Measurements from ENCODE around the gene MPPE1.

The MPPE1 gene, protein sequence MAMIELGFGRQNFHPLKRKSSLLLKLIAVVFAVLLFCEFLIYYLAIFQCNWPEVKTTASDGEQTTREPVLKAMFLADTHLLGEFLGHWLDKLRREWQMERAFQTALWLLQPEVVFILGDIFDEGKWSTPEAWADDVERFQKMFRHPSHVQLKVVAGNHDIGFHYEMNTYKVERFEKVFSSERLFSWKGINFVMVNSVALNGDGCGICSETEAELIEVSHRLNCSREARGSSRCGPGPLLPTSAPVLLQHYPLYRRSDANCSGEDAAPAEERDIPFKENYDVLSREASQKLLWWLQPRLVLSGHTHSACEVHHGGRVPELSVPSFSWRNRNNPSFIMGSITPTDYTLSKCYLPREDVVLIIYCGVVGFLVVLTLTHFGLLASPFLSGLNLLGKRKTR

DNA sequence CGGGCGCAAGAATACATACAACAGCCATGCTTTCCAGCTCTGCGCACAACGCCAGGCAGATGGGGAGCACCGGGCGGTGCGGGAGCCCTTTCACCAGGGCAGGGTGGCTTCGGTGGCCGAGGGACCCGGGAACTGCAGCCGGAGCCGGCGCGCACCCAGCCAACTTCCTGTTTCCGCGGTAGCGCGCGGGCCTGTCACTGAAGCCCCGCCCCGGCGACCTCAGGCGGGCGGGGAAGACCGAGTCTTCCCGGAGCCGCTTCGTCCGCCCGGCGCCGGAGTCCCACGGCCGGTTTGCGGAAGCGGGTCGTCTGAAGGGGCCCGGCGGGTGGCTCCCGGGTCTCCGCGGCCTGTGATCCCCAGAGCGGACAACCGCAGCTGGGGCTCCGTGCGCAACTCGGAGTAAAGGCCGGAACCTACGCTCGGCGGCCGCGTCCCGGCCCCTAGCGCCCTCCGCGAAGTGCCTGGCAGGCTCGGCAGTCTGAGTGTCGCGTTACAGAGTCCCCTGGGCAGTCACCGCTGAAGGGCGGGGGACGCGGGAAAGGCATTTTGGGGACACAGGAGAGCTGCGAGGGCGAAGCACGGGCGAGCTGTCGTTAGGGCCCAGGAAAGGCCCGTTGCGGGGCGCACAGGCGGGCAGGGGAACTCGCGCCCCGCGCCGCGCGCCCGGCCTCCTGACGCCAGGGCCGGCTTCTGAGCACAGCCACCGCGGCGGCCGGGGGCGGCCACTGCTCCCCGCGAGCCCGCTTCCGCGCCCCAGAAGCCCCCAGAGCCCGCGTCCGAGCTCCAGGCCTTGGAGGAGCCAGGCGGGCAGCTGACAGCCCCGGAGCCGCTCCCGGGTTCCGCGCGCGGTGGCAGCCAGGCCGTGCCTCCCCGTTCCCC, at the start of gene MPPE1:
Gene MPPE1, minus strand, starts transcription at position 136 of the 879 bp plus-strand sequence. CDS start 11,053 bp downstream, outside the sequence.
- DNase-seq (ENCODE audit: low read depth), result peak; percentile 88

DNA sequence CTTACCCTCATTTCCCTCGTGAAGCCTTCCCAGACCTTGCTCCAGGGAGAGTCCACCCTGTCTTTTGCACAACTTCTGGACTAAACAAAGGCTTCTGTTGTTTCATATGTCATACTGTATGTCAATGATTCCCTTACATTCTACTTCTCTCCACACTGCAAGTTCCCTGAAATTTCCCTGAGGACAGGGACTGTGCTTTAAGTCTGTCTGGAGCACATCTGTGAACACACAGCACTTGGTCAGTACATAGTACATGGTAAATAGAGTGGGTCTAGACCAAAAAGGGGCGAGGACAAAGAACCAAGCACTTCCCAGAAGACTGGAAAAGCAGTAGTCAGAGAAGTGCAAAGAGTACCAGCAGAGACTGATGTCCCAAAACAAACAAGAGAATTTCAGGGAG, 49.5 kb upstream of the MPPE1 start:
- no peak for DNase-seq (ENCODE audit: low read depth)

DNA sequence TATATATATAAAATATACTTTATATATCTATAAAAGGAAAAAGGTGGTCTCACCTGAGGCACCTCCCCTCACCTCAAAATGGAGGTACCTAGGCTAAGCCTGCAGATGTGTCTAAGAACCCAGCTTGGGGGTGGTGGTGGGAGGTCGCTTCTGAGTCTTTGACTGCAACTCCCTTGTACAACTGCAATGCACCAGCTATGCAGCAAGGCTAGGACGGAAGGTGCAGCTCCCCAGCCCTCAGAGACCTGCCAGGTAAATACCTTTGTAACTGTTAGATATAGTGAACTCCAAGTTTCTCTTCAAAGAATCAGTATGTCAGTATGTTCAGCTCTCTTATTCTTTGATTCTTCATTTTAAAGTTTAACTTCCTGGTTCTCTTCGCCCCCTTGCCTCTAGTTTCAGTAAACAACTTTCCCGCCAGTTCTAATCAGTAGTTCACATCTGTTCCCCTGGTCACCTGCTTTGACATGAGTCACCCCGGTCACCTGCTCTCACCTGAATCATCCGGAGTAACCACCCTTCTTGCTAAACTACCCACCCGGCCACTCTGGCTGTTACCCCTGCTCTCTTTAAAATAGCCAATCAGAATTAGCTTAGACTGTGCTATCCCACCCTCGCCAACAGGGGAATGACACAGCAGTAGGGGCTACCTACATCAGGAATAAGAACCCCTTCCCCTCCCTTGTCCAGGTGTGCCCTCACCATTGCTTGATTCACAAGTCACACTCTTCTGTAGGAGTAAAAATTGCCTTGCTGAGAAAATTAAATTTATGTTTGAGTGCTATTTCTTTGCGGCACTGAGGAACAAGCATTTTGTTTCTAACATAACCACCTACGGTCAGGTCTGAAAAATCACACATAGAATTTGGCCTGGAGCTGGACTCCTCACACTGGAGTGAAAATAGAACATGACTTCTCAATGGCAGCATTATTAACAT, 48.5 kb upstream of the MPPE1 start:
- DNase-seq (ENCODE audit: low read depth), result no peak

DNA sequence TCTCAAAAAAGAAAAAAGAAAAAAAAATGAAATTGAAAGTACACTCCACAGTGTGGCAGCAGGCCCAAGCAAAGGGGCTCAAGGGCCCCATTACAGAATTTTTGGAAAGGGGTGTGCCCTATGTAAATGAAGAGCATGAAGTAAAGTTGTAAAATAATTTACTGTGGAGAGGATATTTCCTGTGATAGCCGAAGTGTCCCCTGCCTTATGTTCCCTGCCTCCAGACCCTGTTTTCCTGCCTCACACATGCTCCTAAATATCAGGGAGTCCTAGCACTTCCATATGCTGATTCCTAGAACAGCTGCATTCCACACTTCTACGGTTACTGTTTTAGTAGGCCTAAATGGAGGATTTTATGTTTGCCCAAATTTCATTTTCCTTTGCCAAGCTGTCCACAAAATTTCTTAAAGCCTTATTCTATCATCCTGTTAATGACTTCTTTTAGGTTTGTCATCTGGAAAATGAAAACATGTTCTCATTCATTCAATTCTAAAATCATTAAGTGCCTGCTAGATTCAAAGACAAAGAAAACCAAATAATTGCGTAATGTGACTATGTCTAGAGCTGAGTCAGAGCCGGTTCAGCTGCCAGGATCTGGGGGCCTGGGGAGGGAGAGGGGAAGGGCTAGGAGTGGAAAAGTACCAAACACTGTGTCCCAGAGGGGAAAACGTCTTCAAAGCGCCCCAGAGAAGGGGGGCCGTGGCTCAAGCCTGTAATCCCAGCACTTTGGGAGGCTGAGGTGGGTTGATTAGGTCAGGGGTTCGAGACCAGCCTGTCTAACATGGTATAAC, 47.3 kb upstream of the MPPE1 start:
- DNase-seq (ENCODE audit: low read depth), result peak; percentile 65

DNA sequence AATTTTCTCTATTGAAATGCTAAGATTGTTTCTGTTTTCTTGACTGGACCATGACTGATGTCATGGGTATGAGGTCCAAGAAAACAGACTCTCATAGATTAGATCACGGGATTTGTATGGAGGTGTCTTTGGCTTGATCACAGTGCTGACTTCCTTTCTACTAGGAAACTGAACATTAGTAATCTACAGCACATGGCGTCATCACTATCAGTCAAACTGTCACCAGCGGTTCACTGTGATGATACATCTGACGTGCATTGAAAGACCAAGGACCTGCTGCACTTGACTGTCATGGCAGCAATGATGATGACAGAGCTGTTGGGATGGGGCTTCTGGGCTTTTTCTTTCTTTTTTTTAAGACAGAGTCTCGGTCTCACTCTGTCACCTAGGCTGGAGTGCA, 45.0 kb upstream of the MPPE1 start:
- DNase-seq (ENCODE audit: low read depth), result no peak

DNA sequence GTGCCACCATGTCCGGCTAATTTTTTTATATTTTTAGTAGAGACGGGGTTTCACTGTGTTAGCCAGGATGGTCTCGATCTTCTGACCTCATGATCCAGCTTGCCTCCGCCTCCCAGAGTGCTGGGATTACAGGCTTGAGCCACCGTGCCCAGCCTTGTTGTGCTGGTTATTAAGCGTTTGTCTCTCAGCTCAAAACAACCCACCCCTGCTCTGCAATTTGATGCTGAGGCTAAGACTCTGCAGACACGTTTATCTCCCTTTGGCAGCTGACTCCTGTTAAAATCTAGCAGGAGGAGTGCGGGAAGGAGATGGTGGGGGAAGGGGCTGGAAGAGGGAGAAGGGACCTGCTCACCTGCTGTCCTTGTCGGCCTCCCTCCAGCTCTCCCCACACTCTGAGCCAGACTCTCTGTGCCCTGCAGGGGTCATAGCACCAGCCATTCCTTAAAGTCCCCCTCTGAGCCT, 43.3 kb upstream of the MPPE1 start:
- no peak for DNase-seq (ENCODE audit: low read depth)

- no peak for DNase-seq (ENCODE audit: low read depth)
These were observed 42.7 kb upstream of the MPPE1 start for GRCh38 chr18:11950824-11951223.

DNA sequence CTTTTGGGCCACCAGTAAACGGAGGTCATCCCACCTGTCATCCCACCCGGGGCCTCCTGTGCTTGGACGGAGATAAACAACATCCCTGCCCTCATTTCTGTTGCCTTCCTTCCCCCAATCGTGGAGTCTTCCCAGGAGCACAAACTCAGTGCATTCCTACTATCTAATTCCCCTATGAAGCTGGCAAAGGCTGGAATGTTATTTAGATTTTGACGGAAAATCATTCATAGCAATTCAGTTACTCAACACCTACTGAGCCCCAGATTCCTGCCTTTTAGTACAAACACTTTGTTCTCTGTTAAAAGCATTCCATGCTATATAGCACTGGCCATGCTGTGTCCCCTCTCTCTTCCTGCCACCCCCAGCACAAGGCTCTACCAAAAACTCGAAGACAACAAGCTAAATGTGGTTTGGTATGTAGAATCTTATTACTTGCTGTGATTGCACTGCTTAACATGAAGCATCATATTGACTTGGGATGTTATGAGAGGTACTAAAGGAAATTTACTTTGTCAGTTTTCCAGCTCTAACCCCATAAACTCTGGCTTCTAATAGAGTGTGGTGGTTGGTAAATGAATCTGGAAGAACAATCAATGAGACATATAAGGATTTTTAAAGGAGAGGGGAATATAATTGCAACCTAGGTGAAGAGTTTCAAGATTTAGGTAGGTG, 40.9 kb upstream of the MPPE1 start:
- DNase-seq (ENCODE audit: low read depth), result peak; percentile 45

- peak; percentile 99 for DNase-seq (ENCODE audit: low read depth)
These were observed 39.4 kb upstream of the MPPE1 start for GRCh38 chr18:11947214-11948191.

DNA sequence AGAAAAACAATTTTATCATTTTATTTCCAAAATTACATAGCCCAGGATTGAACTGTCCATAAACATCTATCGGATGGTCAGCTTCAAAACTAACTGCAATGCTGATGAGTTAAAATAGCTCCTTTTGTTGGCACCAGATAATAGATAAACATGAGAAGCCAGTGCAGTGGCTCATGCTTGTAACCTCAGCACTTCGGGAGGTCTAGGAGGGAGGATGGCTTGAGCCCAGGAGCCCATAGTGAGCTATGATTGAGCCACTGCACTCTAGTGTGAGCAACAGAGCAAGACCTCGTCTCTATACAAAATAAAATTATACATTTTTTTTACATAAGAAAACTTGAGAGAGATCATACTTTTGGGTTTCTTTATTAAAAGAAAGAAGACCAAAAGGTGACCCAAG, 38.6 kb upstream of the MPPE1 start:
- DNase-seq (ENCODE audit: low read depth), result peak; percentile 65

GRCh38 chr18:11945834-11946659, 37.9 kb upstream of the MPPE1 start:
- peak; percentile 77 for DNase-seq (ENCODE audit: low read depth)

GRCh38 chr18:11944786-11945185, 36.7 kb upstream of the MPPE1 start:
- no peak for DNase-seq (ENCODE audit: low read depth)

GRCh38 chr18:11944252-11944651, 36.1 kb upstream of the MPPE1 start:
- no peak for DNase-seq (ENCODE audit: low read depth)

- DNase-seq (ENCODE audit: low read depth), result no peak
These were observed 35.4 kb upstream of the MPPE1 start for GRCh38 chr18:11943551-11943950.

- DNase-seq (ENCODE audit: low read depth), result no peak
These were observed 32.8 kb upstream of the MPPE1 start for GRCh38 chr18:11940956-11941355.

GRCh38 chr18:11937874-11938478, 29.9 kb upstream of the MPPE1 start:
- peak; percentile 42 for DNase-seq (ENCODE audit: low read depth)

DNA sequence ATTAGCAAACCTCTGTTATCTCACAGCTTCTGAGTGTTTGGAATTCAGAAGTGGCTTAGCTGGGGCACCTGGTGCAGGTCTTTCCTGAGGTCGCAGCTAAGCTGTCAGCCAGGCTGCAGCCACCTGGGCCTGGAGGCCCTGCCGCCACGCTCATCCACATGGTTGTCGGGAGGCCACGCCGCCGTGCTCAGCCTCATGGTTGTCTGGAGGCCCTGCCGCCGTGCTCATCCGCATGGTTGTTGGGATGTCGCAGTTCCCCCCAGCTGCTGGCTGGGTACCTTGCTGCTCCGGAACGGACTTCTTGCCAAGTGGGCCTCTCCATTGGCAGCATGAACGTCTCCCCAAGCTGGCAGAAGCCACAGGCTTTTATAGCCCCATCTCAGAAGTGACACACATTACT, 24.3 kb upstream of the MPPE1 start:
- DNase-seq (ENCODE audit: low read depth), result no peak

DNA sequence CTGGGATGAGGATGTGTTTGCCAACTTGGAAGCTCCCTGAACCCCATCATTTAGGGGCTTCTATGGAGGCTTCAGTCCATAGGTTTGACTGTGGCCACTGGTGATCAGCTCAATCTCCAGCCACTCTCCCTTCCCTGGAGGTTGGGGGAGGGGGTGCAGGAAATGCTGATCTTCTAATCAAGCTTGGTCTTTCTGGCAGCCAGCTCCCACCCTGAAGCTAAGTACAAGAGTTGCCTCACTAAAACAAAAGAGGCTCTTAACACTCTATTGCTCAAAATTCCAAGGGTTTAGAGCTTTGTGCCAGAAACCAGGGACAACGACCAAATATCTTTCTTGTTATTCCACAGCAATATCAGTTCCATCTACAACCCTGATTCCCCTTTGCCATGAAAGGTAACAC, 19.4 kb upstream of the MPPE1 start:
- DNase-seq (ENCODE audit: low read depth), result peak; percentile 4

Data from fibroblast of gingiva (primary cell).